Epithelial cell of proximal tubule (primary cell): Measurements from ENCODE around the gene KCNK5. TPM values are rescaled to one million over a fixed set of nuclear protein-coding genes. Genes with fewer than 3 reads are reported as not detected.

Experiments used
- DNase-seq: peaks from one replicate; pipeline ENCODE4 v3.0.0-alpha.2; 2011; ENCODE audit warnings: low read depth
- H3K4me3 ChIP-seq: 2 replicates; pipeline ENCODE4 v1.5.1; 2011; ENCODE audit warnings: low read depth, mild to moderate bottlenecking, low read length
- CTCF ChIP-seq: conservative IDR thresholded peaks from 2 replicates; pipeline ENCODE4 v1.5.1; 2012; ENCODE audit warnings: low read depth, mild to moderate bottlenecking, low read length
- total RNA-seq: library from RNA; depleted of rRNA; stranded (reverse); fragments of >200 nt; gene quantifications from 2 replicates; pipeline ENCODE4 v1.2.3, GENCODE V29; 2015

Gene KCNK5
- total RNA-seq, 1 donor from 2014 or later, result 1.6 TPM

GRCh38 chr6:39268721-39269120 is 39.4 kb upstream of the KCNK5 start:
- no peak for DNase-seq
- H3K4me3 ChIP-seq, result no peak overlapping the region
- no peak for TF ChIP-seq CTCF

GRCh38 chr6:39268171-39268570 is 38.9 kb upstream of the KCNK5 start:
- no peak for DNase-seq
- TF ChIP-seq CTCF, result no peak
- no peak overlapping the region for H3K4me3 ChIP-seq

GRCh38 chr6:39266782-39267355 is 37.6 kb upstream of the KCNK5 start:
- TF ChIP-seq CTCF, result no peak
- no peak for DNase-seq
- no peak overlapping the region for H3K4me3 ChIP-seq

- TF ChIP-seq CTCF, result no peak
- H3K4me3 ChIP-seq, result no peak overlapping the region
- DNase-seq, result no peak
Measured at GRCh38 chr6:39266375-39266774, 37.1 kb upstream of the KCNK5 start.

GRCh38 chr6:39263303-39264037 is 34.2 kb upstream of the KCNK5 start:
- H3K4me3 ChIP-seq, result no peak overlapping the region
- TF ChIP-seq CTCF, result no peak
- DNase-seq, result peak; percentile 69

- TF ChIP-seq CTCF, result no peak
- DNase-seq, result no peak
Measured at GRCh38 chr6:39261751-39262150, 32.5 kb upstream of the KCNK5 start.

GRCh38 chr6:39260953-39261352 is 31.7 kb upstream of the KCNK5 start:
- no peak overlapping the region for H3K4me3 ChIP-seq
- TF ChIP-seq CTCF, result no peak
- DNase-seq, result no peak

More at GRCh38 chr6:39261751-39262150, 32.5 kb upstream of the KCNK5 start:
- H3K4me3 ChIP-seq, result no peak overlapping the region
